Measurements from ENCODE around the gene ANKS1A.
"Not testable (repeated sequence)": the region's sequence is repeated elsewhere in the genome, so short reads cannot be mapped to it uniquely, and the experiment has no call there.

The ANKS1A gene

DNA sequence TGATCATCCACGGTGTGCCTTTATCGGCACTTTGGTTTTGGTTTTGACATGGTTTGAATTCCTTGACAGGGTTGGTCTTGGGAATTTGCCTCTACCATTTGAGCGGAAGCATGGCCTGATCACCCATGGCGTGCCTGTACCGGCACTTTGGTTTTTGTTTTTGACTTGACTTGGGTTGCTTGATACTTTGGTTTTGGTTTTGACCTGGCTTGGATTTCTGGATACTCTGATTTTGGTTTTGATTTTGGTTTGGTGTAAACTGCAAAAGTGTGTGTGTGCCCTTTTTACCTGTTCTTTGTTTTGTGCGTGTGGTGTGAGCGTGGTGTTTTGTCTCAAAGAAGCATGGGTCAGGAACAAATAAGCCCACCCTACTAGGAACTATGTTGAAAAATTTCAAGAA, 110.1 kb downstream of the ANKS1A start:
- DNase-seq (ENCODE audit: low read depth), result not testable (repeated sequence)

- DNase-seq (ENCODE audit: low read depth), result not testable (repeated sequence)
These were observed 110.9 kb downstream of the ANKS1A start for GRCh38 chr6:34999962-35000361.

- not testable (repeated sequence) for DNase-seq (ENCODE audit: low read depth)
These were observed 112.3 kb downstream of the ANKS1A start for GRCh38 chr6:35001349-35001748.

- DNase-seq (ENCODE audit: low read depth), result not testable (repeated sequence)
These were observed 115.0 kb downstream of the ANKS1A start for GRCh38 chr6:35003886-35004530.

GRCh38 chr6:35007016-35007415, 118.0 kb downstream of the ANKS1A start:
- no peak for DNase-seq (ENCODE audit: low read depth)

GRCh38 chr6:35008858-35009257, 119.8 kb downstream of the ANKS1A start:
- no peak for DNase-seq (ENCODE audit: low read depth)

DNA sequence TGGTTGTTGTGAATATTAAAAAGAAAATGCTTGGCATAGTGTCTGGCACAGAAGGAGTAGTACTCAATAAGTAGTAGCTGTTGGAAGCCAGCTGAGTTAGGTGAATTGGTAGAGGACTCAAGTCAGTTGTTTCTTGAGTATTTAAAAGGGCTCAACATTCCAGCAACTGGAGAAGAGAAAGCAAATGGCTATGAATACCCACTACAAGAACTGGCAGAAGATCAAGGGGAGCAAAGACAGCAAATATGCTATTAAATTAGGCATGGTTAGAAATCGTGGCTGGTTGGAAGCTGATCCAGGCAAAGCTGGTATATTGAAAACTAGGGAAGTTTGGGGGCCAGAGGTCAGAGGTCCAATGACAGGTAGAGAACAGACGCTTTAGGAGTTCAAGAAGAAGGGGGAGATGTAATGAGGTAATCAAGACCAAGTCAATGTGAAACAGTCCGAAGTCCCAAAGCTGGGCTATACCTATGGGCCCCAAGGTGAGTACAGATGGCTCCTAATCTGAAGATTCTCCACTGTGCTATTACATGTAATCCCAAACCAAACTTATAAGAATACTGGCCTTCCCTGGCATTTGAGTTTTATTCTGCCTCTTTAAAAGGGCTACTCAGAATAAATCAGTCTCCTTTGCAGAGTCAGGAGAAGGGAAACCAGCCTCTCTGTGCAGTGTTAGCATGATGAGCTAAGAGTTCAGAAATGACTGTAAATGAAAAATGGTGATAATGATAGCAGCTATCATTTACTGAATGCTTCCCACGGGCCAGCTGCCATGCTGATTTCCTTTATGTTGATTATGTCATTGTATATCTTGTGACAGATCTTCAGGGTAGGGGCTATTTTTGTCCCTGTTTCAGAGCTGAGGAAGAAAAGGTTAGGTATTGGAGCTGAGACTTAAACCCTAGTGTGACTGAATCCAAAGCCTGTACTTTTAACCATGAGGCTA, 122.3 kb downstream of the ANKS1A start:
- no peak for DNase-seq (ENCODE audit: low read depth)

GRCh38 chr6:35013701-35014100, 124.6 kb downstream of the ANKS1A start:
- DNase-seq (ENCODE audit: low read depth), result no peak

DNA sequence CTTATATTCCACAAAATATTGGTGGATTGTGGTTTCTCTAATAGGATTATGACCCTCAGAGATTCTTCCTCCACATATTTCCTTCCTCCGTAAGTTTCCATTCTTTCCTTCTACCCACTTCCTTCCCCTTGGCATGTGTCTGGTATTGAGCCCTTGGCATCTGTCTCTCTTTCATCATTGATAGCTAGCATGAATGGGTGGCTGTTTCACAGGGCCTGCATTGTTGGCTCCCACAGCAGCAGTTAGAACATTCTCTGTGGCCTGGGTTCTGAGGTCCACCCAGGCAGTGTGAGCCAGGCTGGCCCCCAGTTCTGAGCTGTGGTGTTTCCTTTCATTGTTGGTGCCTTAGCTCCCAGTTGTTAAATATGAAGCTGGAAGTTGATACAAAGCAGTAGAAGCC, 125.3 kb downstream of the ANKS1A start:
- no peak for DNase-seq (ENCODE audit: low read depth)

- DNase-seq (ENCODE audit: low read depth), result no peak
These were observed 125.7 kb downstream of the ANKS1A start for GRCh38 chr6:35014786-35015185.

DNA sequence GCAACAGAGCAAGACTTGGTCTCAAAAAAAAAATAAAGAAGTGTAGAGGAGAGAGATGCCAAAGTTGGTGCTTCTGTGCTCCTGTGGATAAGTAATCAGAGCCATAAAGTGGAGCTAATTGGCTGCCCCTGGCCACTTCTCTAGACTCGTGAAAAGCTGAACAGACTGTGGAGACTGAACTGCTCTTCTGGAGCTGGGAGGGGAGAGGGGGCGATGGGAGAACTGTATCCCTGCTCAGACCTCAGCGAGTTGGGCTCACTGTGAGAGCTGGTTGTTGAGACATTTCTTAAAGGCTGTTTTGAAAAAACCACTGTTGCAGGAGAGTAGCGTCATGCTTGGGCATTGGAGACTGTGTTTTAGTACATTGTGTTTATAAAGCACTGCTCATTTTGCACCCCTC, 126.4 kb downstream of the ANKS1A start:
- no peak for DNase-seq (ENCODE audit: low read depth)

DNA sequence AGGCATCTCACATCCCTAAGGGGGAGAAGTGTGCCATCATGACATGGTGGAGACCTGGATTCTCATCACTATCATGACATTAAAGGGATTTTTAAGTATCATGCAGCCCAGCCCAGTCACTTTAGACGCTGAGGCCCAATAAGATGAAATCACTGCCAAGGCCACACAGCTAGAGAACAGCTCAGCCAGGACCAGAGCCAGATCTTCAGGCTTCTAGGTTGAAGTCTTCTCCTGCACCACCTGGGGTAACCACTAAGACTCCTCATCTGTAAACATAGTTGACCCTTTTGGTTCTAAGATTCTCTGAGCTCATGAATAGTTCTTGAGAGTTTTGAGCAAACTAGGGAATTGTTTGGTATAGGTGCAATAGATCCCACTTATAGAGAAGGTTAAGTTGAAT, 126.9 kb downstream of the ANKS1A start:
- DNase-seq (ENCODE audit: low read depth), result no peak

DNA sequence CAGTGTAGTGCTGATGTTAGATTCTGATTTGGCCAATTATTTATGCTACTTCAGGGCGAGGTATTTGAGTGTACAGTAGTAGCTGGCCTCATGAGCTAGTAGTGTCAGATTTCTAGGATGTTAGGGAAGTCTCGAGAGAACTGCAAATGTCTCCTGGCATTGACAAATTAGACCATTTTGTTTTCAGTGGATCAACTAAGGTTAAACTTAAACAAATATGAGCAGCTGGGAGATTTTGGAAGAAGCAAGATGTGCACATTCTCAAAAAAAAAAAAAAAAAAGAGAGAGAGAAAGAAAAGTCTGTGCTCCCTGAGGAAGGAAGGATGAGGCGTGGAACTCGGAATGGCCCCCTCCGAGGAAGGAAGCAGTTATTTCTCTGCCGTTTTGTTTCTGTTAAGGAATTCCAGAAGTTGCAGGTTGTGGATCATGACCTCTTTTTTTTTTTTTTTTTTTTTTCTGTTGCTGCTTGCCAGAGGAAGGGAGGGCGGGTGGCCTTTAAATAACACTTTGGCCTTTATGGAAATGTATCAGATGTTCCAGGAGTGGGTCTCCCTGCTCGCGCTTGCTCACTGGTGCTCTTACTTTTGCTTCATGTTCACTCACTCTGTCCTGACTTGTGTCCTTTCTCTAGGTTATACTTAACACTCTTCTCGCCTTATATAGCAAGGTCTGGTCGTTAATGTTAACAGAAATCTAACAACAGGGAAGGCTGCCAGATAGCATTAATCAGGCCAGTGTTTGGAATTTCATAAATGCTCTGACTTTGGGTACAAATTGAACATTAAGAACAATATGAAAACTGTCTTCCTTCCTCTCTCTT, 127.7 kb downstream of the ANKS1A start:
- DNase-seq (ENCODE audit: low read depth), result no peak

GRCh38 chr6:35017411-35018181, 128.5 kb downstream of the ANKS1A start:
- no peak for DNase-seq (ENCODE audit: low read depth)

DNA sequence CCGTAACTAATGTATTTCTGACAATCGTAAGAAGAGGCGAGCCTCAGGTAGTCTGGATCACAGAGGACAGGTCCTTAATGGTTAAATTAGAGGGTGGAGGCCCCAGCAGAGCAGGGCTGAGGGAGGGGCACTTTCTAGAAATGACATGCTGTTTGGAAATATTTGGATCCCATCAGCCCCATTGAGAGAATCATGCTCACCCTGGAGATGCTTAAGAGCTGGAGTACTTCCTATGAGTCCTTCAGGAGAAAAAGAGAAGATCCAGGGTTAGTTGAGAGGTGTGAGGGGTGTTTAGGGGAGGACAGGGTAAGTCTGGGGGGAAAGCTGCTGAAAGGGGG, 129.1 kb downstream of the ANKS1A start:
- no peak for DNase-seq (ENCODE audit: low read depth)

DNA sequence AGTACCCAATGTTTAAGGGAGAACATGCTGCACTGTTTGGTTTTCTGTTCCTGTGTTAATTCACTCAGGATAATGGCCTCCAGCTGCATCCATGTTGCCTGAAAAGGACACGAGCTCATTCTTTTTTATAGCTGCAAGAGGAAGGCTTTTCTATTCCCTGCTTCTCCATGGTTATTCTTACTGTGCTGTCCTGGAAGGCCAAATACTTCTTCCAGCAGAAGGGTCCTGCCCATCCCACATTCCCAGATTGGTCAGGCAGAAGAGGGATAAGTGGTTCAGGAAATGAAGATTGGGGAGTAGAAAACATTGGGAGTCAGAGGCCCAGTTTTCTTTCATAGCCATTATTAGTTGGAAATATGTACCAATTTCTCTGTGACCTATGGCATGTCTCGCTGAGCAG, 129.7 kb downstream of the ANKS1A start:
- DNase-seq (ENCODE audit: low read depth), result no peak

DNA sequence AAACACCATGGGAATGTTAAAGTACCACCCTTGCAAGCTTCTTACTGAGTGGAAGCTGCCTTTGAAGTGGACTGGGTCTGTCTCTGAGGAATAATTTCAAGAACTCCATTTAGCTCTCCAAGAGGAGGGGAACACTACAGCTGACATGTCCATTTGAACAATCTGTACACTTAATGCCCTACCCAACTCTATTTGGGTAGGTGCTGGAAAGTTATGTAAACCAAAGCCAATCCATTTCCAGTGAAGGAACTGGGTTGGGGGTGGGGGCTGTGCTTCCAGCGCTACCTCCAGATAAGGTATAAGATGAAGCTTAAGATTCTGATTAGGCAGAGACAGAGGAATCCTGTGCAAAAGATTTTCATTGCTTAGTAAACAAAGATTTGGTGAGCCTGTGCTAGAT, 130.1 kb downstream of the ANKS1A start:
- no peak for DNase-seq (ENCODE audit: low read depth)

DNA sequence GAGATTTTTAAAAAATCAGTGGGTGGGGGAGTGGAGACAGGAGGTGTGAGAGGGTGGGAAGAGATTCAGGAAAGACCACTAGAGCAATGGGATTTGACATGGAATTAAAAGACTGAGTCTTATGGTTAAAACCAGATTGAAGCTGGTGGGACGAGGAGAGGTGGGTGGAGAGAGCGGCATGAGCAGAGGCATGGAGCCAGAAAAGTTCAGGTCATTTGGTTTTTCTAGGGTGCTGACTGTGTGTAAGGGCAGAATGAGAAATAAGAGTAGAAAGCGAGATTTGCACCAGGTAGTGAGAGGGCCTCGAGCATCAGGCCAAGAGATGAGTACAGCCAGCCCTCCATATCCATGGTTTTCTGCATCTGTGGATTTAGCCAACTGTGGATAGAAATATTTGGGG, 130.8 kb downstream of the ANKS1A start:
- DNase-seq (ENCODE audit: low read depth), result no peak

DNA sequence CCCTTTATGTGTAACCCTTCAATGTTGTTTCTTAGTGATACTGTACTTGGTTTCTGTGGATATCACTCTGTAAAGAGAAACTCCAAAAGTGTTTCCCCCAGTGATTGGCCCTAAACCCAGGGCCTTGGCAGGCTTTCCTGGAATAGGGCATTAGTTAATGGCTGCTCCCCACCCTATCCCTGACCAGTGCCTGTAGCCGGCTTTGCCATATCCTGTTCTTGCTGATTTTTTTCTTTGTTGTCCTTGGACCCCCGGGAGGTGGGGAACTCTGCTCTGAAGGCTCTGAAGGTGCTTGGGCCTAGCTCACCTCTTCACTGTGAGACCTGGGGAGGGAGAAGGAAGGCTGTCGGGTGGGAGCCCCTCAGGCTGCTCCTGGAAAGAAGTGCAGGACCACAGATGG, 131.9 kb downstream of the ANKS1A start:
- DNase-seq (ENCODE audit: low read depth), result no peak

DNA sequence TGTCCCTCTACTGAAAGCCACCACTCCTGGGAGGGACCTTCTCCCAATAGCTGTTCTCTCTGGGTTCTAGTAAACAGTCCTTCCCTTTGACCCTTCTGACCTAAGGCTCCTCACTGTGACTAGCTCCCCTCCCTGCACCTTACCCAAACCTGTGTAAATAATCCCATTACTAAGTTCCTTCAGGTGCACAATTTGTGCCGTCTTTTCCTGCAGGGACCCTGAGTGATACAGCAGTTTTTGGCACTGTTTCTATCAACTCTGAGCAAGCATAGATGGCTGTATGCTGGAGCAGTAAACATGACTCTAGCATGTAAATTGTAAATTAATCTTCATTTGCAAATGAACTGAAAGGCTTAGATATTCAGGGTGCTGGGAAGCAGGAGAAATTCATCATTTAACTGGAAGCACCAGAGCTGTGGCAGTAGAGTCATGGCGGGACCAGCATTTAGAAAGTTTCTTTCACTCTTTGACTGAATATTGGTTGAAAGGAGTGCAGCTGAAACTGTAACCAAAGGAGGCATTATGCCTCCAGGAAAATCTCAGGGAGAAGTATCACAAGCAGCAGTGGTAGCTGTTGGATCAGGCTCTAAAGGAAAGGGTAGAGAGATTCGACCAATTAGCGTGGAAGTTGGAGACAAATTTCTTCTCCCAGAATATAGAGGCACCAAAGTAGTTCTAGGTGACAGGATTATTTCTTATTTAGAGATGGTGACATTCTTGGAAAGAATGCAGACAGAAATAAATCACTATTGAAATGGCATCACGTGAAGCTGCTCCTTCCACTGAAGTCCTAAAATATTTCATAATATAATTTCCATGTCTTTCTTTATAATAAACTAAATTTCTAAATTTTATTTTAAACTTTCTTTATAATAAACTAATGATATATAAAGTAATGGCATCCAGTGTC, 134.3 kb downstream of the ANKS1A start:
- DNase-seq (ENCODE audit: low read depth), result no peak

- DNase-seq (ENCODE audit: low read depth), result no peak
These were observed 135.5 kb downstream of the ANKS1A start for GRCh38 chr6:35024551-35025054.
